Forelimb muscle (tissue), 1 donor: ENCODE data around the gene CXCR3. TPM values are rescaled to one million over a fixed set of nuclear protein-coding genes. Genes with fewer than 3 reads are reported as not detected.
"Not testable (repeated sequence)": the region's sequence is repeated elsewhere in the genome, so short reads cannot be mapped to it uniquely, and the experiment has no call there.

Experiments used
- DNase-seq: peaks from one replicate; pipeline ENCODE4 v3.0.0-alpha.2; 2013; ENCODE audit warnings: low read depth
- polyA plus RNA-seq: library from polyadenylated mRNA; unstranded; fragments of 120-200 nt; gene quantifications from one replicate; pipeline ENCODE4 v1.2.1, GENCODE V29; 2013; ENCODE audit not compliant: insufficient read length

CXCR3 gene
- polyA plus RNA-seq, 1 donor = 0.19 TPM

GRCh38 chrX:71611736-71612135 is 6.6 kb downstream of the CXCR3 start:
- DNase-seq = not testable (repeated sequence)

- DNase-seq = no peak
Measured at GRCh38 chrX:71609095-71609750, 9.1 kb downstream of the CXCR3 start.

- DNase-seq = no peak
Measured at GRCh38 chrX:71607488-71607887, 10.8 kb downstream of the CXCR3 start.

- no peak for DNase-seq
Measured at GRCh38 chrX:71606536-71607216, 11.6 kb downstream of the CXCR3 start.

- DNase-seq = no peak
Measured at GRCh38 chrX:71604796-71605568, 13.3 kb downstream of the CXCR3 start.

- no peak for DNase-seq
Measured at GRCh38 chrX:71604141-71604540, 14.2 kb downstream of the CXCR3 start.

GRCh38 chrX:71603618-71604017 is 14.7 kb downstream of the CXCR3 start:
- no peak for DNase-seq

- no peak for DNase-seq
Measured at GRCh38 chrX:71599965-71600364, 18.3 kb downstream of the CXCR3 start.

- DNase-seq = not testable (repeated sequence)
Measured at GRCh38 chrX:71593210-71593609, 25.1 kb downstream of the CXCR3 start.

- DNase-seq = no peak
Measured at GRCh38 chrX:71586929-71587328, 31.4 kb downstream of the CXCR3 start.

GRCh38 chrX:71581210-71581609 is 37.1 kb downstream of the CXCR3 start:
- DNase-seq = no peak

- DNase-seq = no peak
Measured at GRCh38 chrX:71579990-71580380, 38.3 kb downstream of the CXCR3 start.

GRCh38 chrX:71579136-71579989 is 38.9 kb downstream of the CXCR3 start:
- DNase-seq = no peak

GRCh38 chrX:71578253-71579135 is 39.8 kb downstream of the CXCR3 start, which contains the start of gene GCNA:
Gene GCNA, plus strand, starts transcription at chrX:71578437. Its CDS starts 2,385 bp downstream, at chrX:71580822.
- no peak for DNase-seq

- no peak for DNase-seq
Measured at GRCh38 chrX:71577682-71578081, 40.6 kb downstream of the CXCR3 start.

- no peak for DNase-seq
Measured at GRCh38 chrX:71573590-71573989, 44.7 kb downstream of the CXCR3 start.

- not testable (repeated sequence) for DNase-seq
Measured at GRCh38 chrX:71571390-71571789, 46.9 kb downstream of the CXCR3 start.
